ENCODE results near the gene GCSAM. TPM values are rescaled to one million over a fixed set of nuclear protein-coding genes. Genes with fewer than 3 reads are reported as not detected.

Gene GCSAM
- total and polyA plus RNA-seq, 2 donors (not counting 1 experiment from before 2014, with no cell fraction given), result 14.9 to 24.6 TPM

DNA sequence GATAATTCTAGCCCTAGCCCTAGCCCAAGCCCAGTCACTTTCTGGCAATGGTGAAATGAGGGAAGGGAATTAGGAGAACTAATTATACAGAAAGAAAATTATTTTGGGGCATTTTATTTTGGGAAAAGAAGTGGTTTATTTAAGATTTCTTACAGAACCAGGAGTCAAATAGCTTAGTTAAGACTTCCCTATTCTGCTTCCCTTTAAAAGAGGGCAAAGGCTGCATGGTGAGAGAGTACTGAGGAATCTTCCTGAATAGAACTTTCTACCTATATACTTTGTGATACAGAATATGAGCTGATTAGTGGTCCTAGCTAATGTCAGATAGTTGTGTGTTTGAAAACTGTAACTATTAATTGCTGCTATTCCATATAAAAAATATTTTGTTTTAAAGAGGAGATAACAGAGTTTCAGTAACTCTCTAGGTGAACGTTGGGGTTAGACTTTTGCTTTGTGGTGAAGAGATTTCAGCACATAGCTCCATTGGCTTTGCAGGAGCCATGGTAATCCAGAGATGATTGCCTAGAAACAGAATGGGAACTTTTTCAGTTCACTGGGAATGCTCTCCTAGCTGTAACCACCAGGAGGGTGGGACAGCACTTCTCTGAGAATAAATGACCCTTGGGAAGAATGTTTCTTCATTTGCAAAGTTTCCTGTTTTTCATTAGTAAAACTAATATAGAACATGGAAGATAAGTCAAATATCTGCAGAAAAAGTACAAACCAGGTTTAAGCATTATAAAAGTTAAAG lies 5.3 kb upstream of the GCSAM start:
- intact Hi-C loops (cut with micrococcal nuclease), result no loop called here
- H3K36me3 ChIP-seq (replicated peaks in 1 of 2; ENCODE audit: control extremely low read depth in 1 of 2, control insufficient read depth in 1 of 2, extremely low read depth in 1 of 2, insufficient read depth in 2 of 2, low read length in 1 of 2), result no peaks in the 10 kb centered on the region
- H3K27ac Mint-ChIP-seq, result no peak overlapping the region

DNA sequence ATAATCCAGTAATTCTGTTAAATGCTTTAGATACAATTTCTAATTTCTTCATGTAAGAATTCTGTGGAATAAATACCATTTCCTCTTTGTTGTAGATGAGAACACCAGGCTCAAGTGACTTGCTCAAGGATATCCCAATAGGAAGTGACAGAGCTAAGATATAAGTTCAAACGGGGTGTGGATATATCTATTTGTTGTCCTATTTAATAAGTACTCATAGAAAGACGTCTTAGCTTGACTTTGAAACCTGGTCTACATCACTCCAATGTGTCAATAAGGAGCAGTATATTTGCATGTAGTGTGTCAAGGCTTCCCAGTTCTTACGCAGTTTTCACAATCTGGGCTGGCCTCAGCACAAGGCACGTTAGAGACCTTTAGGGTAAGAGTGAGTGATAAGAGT lies 4.7 kb upstream of the GCSAM start:
- peaks cover 45 to 48% of the 10 kb centered on the region in 2 donors for H3K4me1 ChIP-seq (ENCODE audit: control insufficient read depth in 2 of 2, insufficient read depth in 2 of 2, low read length in 2 of 2)
- H3K36me3 ChIP-seq (replicated peaks in 1 of 2; ENCODE audit: control extremely low read depth in 1 of 2, control insufficient read depth in 1 of 2, extremely low read depth in 1 of 2, insufficient read depth in 2 of 2, low read length in 1 of 2), result no peaks in the 10 kb centered on the region
- DNase-seq (peak; percentile 8), ATAC-seq (ENCODE audit: low read depth) (no peak)
- peaks cover 12% of the 10 kb centered on the region for H3K79me2 ChIP-seq (ENCODE audit: control insufficient read depth, insufficient read depth, low read length)
- WGBS (ENCODE audit: insufficient coverage), result no CpG with 5 or more reads among the region's 4 CpGs
- H3K27me3 ChIP-seq (replicated peaks in 1 of 4; ENCODE audit: control extremely low read depth in 1 of 4, control insufficient read depth in 3 of 4, insufficient read depth in 4 of 4, low read length in 3 of 4), result no peaks in the 10 kb centered on the region
- Mint-ChIP-seq H3K27ac (no peak overlapping the region), H3K4me3 (no peak overlapping the region), H3K9me3 (ENCODE audit: insufficient read depth) (no peaks in the 10 kb centered on the region), H3K27me3 (no peaks in the 10 kb centered on the region), H3K4me1 (peaks cover 50% of the 10 kb centered on the region)
- ChIA-PET CTCF (interaction anchor here (0.7 to 6.0 kb wide), 27 partner anchors 9 to 596 kb away, joined by 3 to 67 read pairs (median 5); partner anchors contain the start of genes CD200 and SLC9C1), POLR2A (interaction anchor here (0.6 kb wide), 1 partner anchor 352 kb away, joined by 3 read pairs; no protein-coding TSS in a partner anchor)
- TF ChIP-seq EZH2 (IDR thresholded peaks at IDR 0.05; ENCODE audit: borderline replicate concordance, insufficient read depth, low read depth, low read length, poor library complexity, severe bottlenecking), result no peak
- TF ChIP-seq, protein P1, sequence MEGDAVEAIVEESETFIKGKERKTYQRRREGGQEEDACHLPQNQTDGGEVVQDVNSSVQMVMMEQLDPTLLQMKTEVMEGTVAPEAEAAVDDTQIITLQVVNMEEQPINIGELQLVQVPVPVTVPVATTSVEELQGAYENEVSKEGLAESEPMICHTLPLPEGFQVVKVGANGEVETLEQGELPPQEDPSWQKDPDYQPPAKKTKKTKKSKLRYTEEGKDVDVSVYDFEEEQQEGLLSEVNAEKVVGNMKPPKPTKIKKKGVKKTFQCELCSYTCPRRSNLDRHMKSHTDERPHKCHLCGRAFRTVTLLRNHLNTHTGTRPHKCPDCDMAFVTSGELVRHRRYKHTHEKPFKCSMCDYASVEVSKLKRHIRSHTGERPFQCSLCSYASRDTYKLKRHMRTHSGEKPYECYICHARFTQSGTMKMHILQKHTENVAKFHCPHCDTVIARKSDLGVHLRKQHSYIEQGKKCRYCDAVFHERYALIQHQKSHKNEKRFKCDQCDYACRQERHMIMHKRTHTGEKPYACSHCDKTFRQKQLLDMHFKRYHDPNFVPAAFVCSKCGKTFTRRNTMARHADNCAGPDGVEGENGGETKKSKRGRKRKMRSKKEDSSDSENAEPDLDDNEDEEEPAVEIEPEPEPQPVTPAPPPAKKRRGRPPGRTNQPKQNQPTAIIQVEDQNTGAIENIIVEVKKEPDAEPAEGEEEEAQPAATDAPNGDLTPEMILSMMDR (IDR thresholded peaks at IDR 0.05), result no peak
- H3K9ac ChIP-seq (ENCODE audit: low read length), result no peak overlapping the region
- no peaks in the 10 kb centered on the region for H3K9me3 ChIP-seq (ENCODE audit: control extremely low read depth in 1 of 3, control insufficient read depth in 2 of 3, insufficient read depth in 1 of 3, low read length in 2 of 3)
- peak overlapping the region; percentile 38 for H3K4me2 ChIP-seq (replicated peaks; ENCODE audit: low read depth, low read length, poor library complexity, severe bottlenecking)
- H2AFZ ChIP-seq (ENCODE audit: insufficient read depth, low read depth, low read length, poor library complexity, severe bottlenecking), result no peak overlapping the region
- H3K4me3 ChIP-seq (ENCODE audit: control extremely low read depth in 1 of 5, extremely low read depth in 1 of 5, insufficient read depth in 1 of 5, low read depth in 2 of 5, low read length in 4 of 5), result no peak overlapping the region
- H4K20me1 ChIP-seq (ENCODE audit: control insufficient read depth, insufficient read depth, low read length, poor library complexity, severe bottlenecking), result no peaks in the 10 kb centered on the region
- intact Hi-C loops (cut with micrococcal nuclease), result loop anchor here (1.0 to 2.0 kb wide), 4 partner anchors 24 to 394 kb away; no protein-coding TSS in a partner anchor
- H3K27ac ChIP-seq (ENCODE audit: low read length in 2 of 2), result no peak overlapping the region

More for the DNA sequence above, 5.3 kb upstream of the GCSAM start:
- no peak overlapping the region for H3K4me2 ChIP-seq (replicated peaks; ENCODE audit: low read depth, low read length, poor library complexity, severe bottlenecking)
- DNase-seq (no peak), ATAC-seq (ENCODE audit: low read depth) (no peak)
- CTCF ChIA-PET, result interaction anchor here (0.7 to 6.0 kb wide), 25 partner anchors 10 to 596 kb away, joined by 3 to 67 read pairs (median 5); partner anchors contain the start of gene SLC9C1
- no CpG with 5 or more reads among the region's 1 CpG for WGBS (ENCODE audit: insufficient coverage)
- no peak overlapping the region for H3K9ac ChIP-seq (ENCODE audit: low read length)
- no peak overlapping the region for H2AFZ ChIP-seq (ENCODE audit: insufficient read depth, low read depth, low read length, poor library complexity, severe bottlenecking)
- H3K9me3 Mint-ChIP-seq (ENCODE audit: insufficient read depth), result peaks cover 3% of the 10 kb centered on the region
- TF ChIP-seq EZH2 (IDR thresholded peaks at IDR 0.05; ENCODE audit: borderline replicate concordance, insufficient read depth, low read depth, low read length, poor library complexity, severe bottlenecking), result no peak
- no peaks in the 10 kb centered on the region for H3K27me3 ChIP-seq (replicated peaks in 1 of 4; ENCODE audit: control extremely low read depth in 1 of 4, control insufficient read depth in 3 of 4, insufficient read depth in 4 of 4, low read length in 3 of 4)
- no peak overlapping the region for H3K27ac ChIP-seq (ENCODE audit: low read length in 2 of 2)
- H3K4me1 Mint-ChIP-seq, result peaks cover 47% of the 10 kb centered on the region
- H3K27me3 Mint-ChIP-seq, result no peaks in the 10 kb centered on the region
- H3K4me3 Mint-ChIP-seq, result no peak overlapping the region
- POLR2A ChIA-PET, result no interaction called here
- no peaks in the 10 kb centered on the region for H4K20me1 ChIP-seq (ENCODE audit: control insufficient read depth, insufficient read depth, low read length, poor library complexity, severe bottlenecking)
- H3K79me2 ChIP-seq (ENCODE audit: control insufficient read depth, insufficient read depth, low read length), result peaks cover 9% of the 10 kb centered on the region
- no peak overlapping the region for H3K4me3 ChIP-seq (ENCODE audit: control extremely low read depth in 1 of 5, extremely low read depth in 1 of 5, insufficient read depth in 1 of 5, low read depth in 2 of 5, low read length in 4 of 5)
- peaks cover 39 to 45% of the 10 kb centered on the region in 2 donors for H3K4me1 ChIP-seq (ENCODE audit: control insufficient read depth in 2 of 2, insufficient read depth in 2 of 2, low read length in 2 of 2)
- H3K9me3 ChIP-seq (ENCODE audit: control extremely low read depth in 1 of 3, control insufficient read depth in 2 of 3, insufficient read depth in 1 of 3, low read length in 2 of 3), result no peaks in the 10 kb centered on the region

Measured in B cell (primary cell).